ENCODE measurements around the gene RPL18A. TPM values are rescaled to one million over a fixed set of nuclear protein-coding genes. Genes with fewer than 3 reads are reported as not detected.

The RPL18A gene
- polyA plus RNA-seq, 1 of the 3 experiments (the other 2 are of a cell fraction) = 2,695 TPM

DNA sequence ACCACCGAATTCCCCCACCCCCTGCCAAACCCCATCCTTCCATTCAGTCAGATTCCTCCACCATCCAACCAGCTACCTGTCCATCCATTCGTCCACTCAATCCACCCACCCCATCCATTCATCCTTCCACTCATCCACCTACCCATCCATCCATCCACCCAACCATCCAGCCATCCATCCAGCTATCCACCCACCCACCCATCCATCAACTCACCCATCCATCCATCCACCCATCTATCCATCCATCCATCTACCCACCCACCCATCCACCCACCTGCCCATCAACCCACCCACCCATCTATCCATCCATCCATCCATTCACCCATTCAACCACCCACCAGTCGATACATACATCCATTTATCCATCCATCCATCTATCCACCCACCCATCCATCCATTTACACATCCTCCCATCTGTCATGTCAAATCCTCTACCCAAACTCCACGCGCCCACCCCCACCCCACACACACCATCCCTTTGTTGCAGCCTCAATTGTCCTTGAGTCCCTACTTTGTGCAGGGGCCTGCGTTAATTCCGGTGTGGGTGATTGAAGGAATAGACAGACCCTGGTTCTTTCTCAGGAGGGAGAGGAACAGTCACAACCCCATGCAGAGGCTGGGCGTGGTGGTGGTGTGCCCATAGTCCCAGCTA, 6.7 kb downstream of the RPL18A start:
- Histone ChIP-seq H2AFZ (ENCODE audit: low read depth) (no peak overlapping the region), H3K4me2 (no peak overlapping the region), H3K27ac (ENCODE audit: low read depth in 2 of 2, low read length in 1 of 2) (no peak overlapping the region), H3K9me3 (no peaks in the 10 kb centered on the region), H3K36me3 (replicated peaks in 1 of 2; ENCODE audit: control insufficient read depth in 1 of 2, insufficient read depth in 2 of 2, low read length in 1 of 2) (peaks cover 32 to 37% of the 10 kb centered on the region in 2 experiments), H3F3A (replicated peaks; ENCODE audit: insufficient read depth) (peaks cover 34% of the 10 kb centered on the region), H3K9ac (no peak overlapping the region), H3K4me1 (ENCODE audit: control insufficient read depth in 1 of 2, insufficient read depth in 2 of 2, low read depth in 1 of 2, low read length in 1 of 2) (peaks cover 0 to 8% of the 10 kb centered on the region in 2 experiments; a peak in 1 of 4 replicates), H3K4me3 (ENCODE audit: low read depth in 2 of 2, low read length in 1 of 2) (no peak overlapping the region), H3K79me2 (ENCODE audit: insufficient read depth) (peaks cover 14% of the 10 kb centered on the region), H3K27me3 (ENCODE audit: insufficient read depth) (no peaks in the 10 kb centered on the region; the same call in 1 of the 2 replicates), H4K20me1 (ENCODE audit: insufficient read depth) (peaks cover 42% of the 10 kb centered on the region), H3K9me2 (no peaks in the 10 kb centered on the region)
- POLR2A ChIA-PET = interaction anchor here (2.8 kb wide), 1 partner anchor 66 kb away, joined by 12 read pairs; the partner anchor contains the start of gene CCDC124
- CTCF ChIA-PET = interaction anchor here (13.8 kb wide), 1 partner anchor 68 kb away, joined by 139 read pairs; the partner anchor contains the start of gene CCDC124
- TF ChIP-seq, protein P1, sequence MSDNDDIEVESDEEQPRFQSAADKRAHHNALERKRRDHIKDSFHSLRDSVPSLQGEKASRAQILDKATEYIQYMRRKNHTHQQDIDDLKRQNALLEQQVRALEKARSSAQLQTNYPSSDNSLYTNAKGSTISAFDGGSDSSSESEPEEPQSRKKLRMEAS (IDR thresholded peaks at IDR 0.05; ENCODE audit: low read depth) = no peak
- no peak for TF ChIP-seq SIN3A (IDR thresholded peaks at IDR 0.05; ENCODE audit: borderline replicate concordance, low read depth, low read length)
- 89% methylated on average over 7 of the region's 8 CpGs for WGBS (ENCODE audit: low lambda C conversion rate)
- peak; percentile 30 for DNase-seq

DNA sequence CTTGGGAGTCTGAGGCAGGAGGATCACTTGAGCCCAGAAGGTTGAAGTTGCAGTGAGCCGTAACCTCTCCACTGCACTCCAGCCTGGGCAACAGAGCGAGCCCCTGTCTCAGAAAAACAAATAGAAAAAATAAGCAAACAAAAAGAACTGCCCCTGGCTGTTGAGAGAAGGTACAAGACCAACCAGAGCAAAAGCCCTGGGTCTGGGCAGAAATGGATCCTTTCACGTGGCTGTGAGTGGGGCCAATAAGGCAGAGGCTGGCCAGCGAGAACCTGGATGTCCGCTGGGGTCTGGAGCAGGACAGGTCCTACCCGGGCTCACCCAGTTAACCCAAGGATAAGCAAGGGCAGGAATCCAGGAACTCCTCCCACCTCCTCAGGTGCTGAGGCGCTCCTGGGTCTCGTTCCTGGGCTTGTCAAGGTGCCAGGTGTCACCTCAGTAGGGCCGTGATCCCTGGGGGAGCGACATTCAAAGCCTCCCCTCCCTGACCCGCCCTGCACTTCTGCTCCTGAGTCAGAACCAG, 7.3 kb downstream of the RPL18A start:
- DNase-seq = peak; percentile 31
- no peaks in the 10 kb centered on the region for H3K9me2 ChIP-seq
- no peak overlapping the region for H3K4me2 ChIP-seq
- H3K9me3 ChIP-seq = no peaks in the 10 kb centered on the region
- no peak for TF ChIP-seq JUND (IDR thresholded peaks at IDR 0.05)
- TF ChIP-seq CTCF (IDR thresholded peaks at IDR 0.05) = no peak
- no peak for TF ChIP-seq IRF3 (IDR thresholded peaks at IDR 0.05; ENCODE audit: low read depth, low read length)
- no peak for TF ChIP-seq TEAD4 (IDR thresholded peaks at IDR 0.05; ENCODE audit: borderline replicate concordance, insufficient read depth)
- no peak for TF ChIP-seq TAF1 (IDR thresholded peaks at IDR 0.05; ENCODE audit: borderline replicate concordance, low read depth, low read length)
- no peak for TF ChIP-seq EP300 (IDR thresholded peaks at IDR 0.05; ENCODE audit: borderline replicate concordance in 1 of 2, low read depth in 1 of 2, low read length in 1 of 2)
- TF ChIP-seq GATA2 (CRISPR knock-in tag; IDR thresholded peaks at IDR 0.05) = no peak
- H3K9ac ChIP-seq = no peak overlapping the region
- H3K4me3 ChIP-seq (ENCODE audit: low read depth in 2 of 2, low read length in 1 of 2) = no peak overlapping the region
- no peak overlapping the region for H3K27ac ChIP-seq (ENCODE audit: low read depth in 2 of 2, low read length in 1 of 2)
- H4K20me1 ChIP-seq (ENCODE audit: insufficient read depth) = peaks cover 36% of the 10 kb centered on the region
- CTCF ChIA-PET = interaction anchor here (13.8 kb wide), 1 partner anchor 67 kb away, joined by 139 read pairs; the partner anchor contains the start of gene CCDC124
- WGBS (ENCODE audit: low lambda C conversion rate) = 83% methylated on average over 4 of the region's 11 CpGs
- peaks cover 26 to 32% of the 10 kb centered on the region in 2 experiments for H3K36me3 ChIP-seq (replicated peaks in 1 of 2; ENCODE audit: control insufficient read depth in 1 of 2, insufficient read depth in 2 of 2, low read length in 1 of 2)
- POLR2A ChIA-PET = interaction anchor here (1.9 kb wide), 1 partner anchor 8 kb away, joined by 5 read pairs; the partner anchor contains the start of gene RPL18A
- H2AFZ ChIP-seq (ENCODE audit: low read depth) = no peak overlapping the region
- no peaks in the 10 kb centered on the region; the same call in 1 of the 2 replicates for H3K27me3 ChIP-seq (ENCODE audit: insufficient read depth)
- peaks cover 8% of the 10 kb centered on the region; the same call in 1 of the 2 replicates for H3K79me2 ChIP-seq (ENCODE audit: insufficient read depth)
- peaks cover 34% of the 10 kb centered on the region for H3F3A ChIP-seq (replicated peaks; ENCODE audit: insufficient read depth)
- H3K4me1 ChIP-seq (ENCODE audit: control insufficient read depth in 1 of 2, insufficient read depth in 2 of 2, low read depth in 1 of 2, low read length in 1 of 2) = peaks cover 0 to 2% of the 10 kb centered on the region in 2 experiments; a peak in 1 of 4 replicates

All from SK-N-SH (cell line).